ENCODE measurements around the gene PLCB3.

Gene PLCB3

DNA sequence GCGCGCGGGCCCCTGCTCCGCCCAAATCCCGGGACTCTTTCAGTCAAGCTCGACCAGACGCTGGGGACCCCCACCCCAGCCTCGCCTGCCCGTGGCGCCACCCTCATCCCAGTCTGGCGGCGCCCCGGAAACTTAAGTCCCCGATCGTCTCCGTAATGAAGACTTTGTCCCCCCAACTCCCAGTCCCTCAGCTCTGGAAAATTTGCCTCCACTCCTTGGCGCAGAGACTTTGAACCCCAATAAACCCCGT is 348 bp downstream of the PLCB3 start:
- no peak for DNase-seq

- no peak for DNase-seq
Observed at GRCh38 chr11:64252003-64252872, 908 bp downstream of the PLCB3 start.

GRCh38 chr11:64253043-64253442 is 1.7 kb downstream of the PLCB3 start:
- DNase-seq = no peak

DNA sequence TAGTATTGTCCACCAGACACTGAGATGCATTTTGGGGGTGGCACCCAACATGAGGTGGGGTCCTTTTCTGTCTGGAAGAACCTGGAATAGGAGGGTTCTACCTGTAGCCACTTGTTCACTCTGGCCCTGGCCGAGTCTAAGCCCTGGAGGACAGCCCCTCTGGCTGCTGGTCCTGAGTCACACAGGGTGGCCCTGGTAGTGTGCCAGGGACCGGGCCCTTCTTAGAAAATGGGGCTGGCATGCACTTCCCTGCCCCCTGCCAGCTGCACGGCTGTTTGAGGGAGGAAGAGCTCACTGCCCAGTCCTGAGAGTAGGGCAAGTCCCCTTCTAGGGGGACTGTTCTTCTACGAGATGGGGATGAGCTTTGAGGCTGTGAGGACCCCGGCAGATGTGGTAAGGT is 2.2 kb downstream of the PLCB3 start:
- DNase-seq = no peak

DNA sequence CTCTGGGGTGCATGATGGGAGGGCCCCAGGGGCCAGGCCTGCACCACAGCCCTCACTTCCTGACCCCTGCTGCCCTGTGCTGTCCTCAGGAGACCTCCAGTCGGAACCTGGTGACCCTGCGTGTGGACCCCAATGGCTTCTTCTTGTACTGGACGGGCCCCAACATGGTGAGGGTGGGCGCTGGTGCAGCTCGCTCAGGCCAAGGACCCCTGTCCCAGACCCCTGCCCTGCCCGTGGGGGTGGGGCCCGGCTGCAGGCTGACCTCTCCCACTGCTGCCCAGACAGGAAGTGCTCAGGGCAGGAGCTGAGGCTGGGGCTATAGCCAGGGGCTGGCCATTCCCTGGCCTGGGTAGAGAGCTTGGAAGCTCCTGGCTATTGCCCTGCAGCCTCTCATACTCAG is 3.0 kb downstream of the PLCB3 start:
- no peak for DNase-seq

DNA sequence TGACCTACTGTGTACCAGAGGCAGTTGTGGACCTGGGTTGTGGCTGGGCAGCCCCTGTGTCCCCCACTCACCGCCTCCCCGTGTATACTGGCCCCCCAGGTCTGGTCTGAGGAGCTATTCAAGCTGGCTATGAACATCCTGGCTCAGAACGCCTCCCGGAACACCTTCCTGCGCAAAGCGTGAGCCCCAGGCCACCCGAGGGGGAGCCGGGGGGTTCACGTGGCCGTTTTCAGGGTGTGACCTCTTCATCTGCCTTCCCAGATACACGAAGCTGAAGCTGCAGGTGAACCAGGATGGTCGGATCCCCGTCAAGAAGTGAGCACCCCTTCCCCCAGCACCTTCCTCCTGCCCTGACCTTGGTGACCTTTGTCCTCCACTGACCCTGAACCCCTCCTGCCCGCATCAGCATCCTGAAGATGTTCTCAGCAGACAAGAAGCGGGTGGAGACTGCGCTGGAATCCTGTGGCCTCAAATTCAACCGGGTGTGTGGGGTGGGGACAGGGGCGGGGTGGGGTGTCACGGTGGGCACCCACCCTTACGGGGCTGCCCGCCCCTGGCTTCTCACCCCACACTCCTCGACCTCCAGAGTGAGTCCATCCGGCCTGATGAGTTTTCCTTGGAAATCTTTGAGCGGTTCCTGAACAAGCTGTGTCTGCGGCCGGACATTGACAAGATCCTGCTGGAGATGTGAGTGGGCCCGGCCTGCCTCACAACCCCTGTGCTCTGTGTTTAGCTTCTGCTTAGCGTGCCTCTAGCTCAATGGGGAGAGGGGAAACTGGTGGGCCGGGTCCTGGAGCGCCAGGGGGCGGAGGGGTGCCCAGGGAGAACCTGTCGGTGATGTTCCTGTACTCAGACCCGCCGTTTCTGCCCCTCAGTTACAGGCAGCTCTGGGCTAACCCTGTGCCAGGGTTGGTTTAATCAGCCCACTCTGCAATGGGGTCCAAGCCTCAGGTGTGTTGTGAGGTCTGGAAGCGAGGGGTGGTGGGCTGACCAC is 4.1 kb downstream of the PLCB3 start:
- no peak for DNase-seq

DNA sequence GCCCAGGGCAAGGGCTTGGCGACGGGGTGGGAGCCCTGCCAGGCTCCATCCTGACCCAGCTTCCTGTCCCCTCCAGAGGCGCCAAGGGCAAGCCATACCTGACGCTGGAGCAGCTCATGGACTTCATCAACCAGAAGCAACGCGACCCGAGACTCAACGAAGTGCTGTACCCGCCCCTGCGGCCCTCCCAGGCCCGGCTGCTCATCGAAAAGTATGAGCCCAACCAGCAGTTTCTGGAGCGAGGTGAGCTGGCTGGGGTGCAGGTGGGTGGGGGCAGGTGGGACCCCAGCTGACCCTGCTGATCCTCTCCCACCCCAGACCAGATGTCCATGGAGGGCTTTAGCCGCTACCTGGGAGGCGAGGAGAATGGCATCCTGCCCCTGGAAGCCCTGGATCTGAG is 5.0 kb downstream of the PLCB3 start:
- DNase-seq = no peak

- DNase-seq = no peak
Observed at GRCh38 chr11:64258356-64258755, 7.0 kb downstream of the PLCB3 start.

GRCh38 chr11:64258946-64259532 is 7.7 kb downstream of the PLCB3 start:
- DNase-seq = no peak

DNA sequence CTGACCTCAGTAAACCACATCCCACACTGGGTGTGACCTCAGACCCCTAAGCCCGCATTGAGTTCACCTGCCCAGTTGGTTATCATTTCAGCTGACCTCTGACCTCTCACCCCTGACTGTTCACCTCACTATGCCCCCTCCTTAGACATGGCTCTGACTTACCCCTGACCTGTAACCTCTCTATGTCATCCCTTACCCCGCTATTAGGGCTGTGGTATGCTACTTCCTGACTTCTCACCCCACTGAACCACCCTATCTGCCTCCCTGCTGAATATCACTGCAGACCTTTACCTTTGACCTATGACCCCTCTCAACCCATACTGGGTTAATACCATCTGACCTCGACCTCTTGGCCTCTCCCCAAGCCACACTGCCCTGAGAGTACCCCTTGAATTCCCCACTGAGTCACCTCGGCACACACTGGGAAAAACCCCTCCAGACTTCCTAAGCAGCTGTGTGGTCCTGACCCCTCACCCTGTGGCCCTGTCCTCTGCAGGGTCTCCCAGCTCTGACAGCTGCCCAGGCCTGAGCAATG is 8.3 kb downstream of the PLCB3 start:
- DNase-seq = no peak

DNA sequence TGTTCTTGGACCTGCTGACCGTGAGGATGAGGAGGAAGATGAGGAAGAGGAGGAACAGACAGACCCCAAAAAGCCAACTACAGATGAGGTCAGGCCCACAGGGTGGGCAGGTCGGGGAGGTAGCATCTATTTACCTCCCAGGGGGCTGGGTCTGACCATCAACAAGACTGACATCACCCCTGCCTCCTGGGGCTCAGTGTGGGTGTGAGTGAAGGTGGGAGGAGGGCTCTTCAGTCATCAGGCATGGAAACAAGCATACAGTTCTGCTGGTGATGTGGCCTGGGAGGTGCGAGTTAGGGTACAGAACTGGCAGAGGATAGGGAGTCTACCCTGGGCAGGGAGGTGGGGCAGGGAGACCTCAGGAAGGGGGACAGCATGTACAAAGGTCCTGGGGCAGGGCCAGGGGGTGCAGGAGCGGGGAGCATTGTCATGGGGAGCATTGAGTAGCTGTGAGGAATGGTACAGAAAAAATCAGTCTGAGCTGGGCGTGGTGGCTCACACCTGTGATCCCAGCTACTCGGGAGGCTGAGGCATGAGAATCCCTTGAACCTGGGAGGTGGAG is 8.9 kb downstream of the PLCB3 start:
- no peak for DNase-seq

GRCh38 chr11:64261556-64262080 is 10.3 kb downstream of the PLCB3 start:
- no peak for DNase-seq

- DNase-seq = no peak
Observed at GRCh38 chr11:64262271-64263002, 11.1 kb downstream of the PLCB3 start.

GRCh38 chr11:64263021-64263946 is 12.0 kb downstream of the PLCB3 start:
- DNase-seq = no peak

GRCh38 chr11:64263947-64264317 is 12.6 kb downstream of the PLCB3 start:
- DNase-seq = no peak

DNA sequence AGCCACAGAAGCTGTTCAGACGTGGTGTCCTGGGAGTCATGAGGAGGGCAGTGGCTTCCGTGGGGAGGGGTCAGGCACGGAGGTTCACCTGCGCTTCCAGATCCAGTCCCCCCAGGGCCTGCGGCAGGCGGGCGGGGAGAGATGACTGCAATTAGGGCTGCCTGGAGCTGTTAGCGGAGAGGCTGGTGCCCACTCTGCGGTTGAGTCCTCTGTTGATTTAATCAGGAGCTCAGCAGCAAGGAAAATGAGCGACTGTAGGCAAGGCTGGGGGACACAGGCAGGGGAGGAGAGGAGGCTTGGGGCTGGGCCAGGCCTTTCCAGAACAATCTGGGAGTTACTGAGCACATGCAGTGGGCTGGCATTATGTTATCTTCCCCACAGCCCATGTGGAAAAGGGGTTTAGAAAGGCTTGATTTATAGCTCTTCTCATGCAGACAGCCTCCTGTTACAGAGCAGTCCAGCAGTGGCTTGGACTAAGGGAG is 13.1 kb downstream of the PLCB3 start:
- peak; percentile 28 for DNase-seq

DNA sequence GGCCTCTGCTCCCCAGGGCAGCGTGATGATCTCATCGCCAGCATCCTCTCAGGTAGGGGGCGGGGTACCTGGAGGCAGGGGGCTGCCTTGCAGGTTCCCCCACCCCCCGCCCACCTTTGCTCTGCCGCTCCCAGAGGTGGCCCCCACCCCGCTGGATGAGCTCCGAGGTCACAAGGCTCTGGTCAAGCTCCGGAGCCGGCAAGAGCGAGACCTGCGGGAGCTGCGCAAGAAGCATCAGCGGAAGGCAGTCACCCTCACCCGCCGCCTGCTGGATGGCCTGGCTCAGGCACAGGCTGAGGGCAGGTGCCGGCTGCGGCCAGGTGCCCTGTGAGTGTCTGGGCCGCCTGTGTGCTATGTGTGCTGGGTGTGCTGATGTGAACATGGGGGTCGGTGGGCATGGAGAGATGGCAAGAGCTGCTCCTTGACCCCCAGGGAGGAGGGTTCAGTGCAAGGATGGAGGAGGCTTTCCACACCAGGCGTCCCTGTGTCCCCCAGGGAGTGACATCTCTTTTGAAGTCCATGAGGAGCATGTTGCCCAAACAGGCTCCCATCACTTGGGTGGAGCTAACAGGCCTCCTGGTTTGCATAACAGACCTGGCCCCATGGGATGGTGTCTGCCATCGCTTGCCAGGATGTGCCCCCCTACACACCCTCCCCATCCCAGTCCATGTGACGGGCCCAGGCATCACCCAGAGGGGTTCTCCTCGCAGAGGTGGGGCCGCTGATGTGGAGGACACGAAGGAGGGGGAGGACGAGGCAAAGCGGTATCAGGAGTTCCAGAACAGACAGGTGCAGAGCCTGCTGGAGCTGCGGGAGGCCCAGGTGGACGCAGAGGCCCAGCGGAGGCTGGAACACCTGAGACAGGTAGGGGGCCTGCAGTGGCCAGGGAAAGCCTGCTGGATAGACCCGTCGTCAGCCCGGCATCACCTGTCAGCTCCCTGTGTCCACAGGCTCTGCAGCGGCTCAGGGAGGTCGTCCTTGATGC is 14.1 kb downstream of the PLCB3 start:
- DNase-seq = no peak

DNA sequence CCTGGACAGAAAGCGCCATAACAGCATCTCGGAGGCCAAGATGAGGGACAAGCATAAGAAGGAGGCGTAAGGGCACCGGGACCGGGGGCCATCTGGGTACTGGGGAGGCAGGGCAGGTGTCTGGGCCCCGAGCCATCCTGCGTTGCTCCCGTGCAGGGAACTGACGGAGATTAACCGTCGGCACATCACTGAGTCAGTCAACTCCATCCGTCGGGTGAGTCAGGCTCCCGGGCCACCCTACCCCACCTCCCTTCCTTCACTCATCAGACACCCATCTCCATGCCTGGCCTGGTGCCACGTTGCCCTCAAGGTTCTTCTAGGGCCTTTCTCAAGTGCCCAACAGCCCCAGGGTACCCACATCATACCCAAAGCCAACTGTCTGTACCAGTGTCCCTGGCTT is 15.0 kb downstream of the PLCB3 start:
- DNase-seq = no peak

GRCh38 chr11:64267207-64267945 is 16.0 kb downstream of the PLCB3 start:
- no peak for DNase-seq
